ENCODE measurements around the gene SORCS2.

Gene SORCS2

GRCh38 chr4:7607156-7607910 lies 415.0 kb downstream of the SORCS2 start:
- DNase-seq, result no peak

- DNase-seq, result no peak
These were observed 415.7 kb downstream of the SORCS2 start for GRCh38 chr4:7608046-7608445.

GRCh38 chr4:7609316-7609715 lies 417.0 kb downstream of the SORCS2 start:
- DNase-seq, result no peak

- DNase-seq, result no peak
These were observed 417.8 kb downstream of the SORCS2 start for GRCh38 chr4:7610022-7610670.

- no peak for DNase-seq
These were observed 418.5 kb downstream of the SORCS2 start for GRCh38 chr4:7610841-7611240.

- DNase-seq, result no peak
These were observed 420.1 kb downstream of the SORCS2 start for GRCh38 chr4:7612311-7612897.

GRCh38 chr4:7614350-7614949 lies 422.1 kb downstream of the SORCS2 start:
- DNase-seq, result no peak

- no peak for DNase-seq
These were observed 423.9 kb downstream of the SORCS2 start for GRCh38 chr4:7616193-7616592.

GRCh38 chr4:7618361-7618760 lies 426.0 kb downstream of the SORCS2 start:
- no peak for DNase-seq

- no peak for DNase-seq
These were observed 427.9 kb downstream of the SORCS2 start for GRCh38 chr4:7620086-7620813.

GRCh38 chr4:7620814-7621176 lies 428.5 kb downstream of the SORCS2 start:
- no peak for DNase-seq

- no peak for DNase-seq
These were observed 429.1 kb downstream of the SORCS2 start for GRCh38 chr4:7621252-7622035.

GRCh38 chr4:7622371-7622770 lies 430.0 kb downstream of the SORCS2 start:
- DNase-seq, result no peak

GRCh38 chr4:7623468-7623867 lies 431.1 kb downstream of the SORCS2 start:
- no peak for DNase-seq

- no peak for DNase-seq
These were observed 432.1 kb downstream of the SORCS2 start for GRCh38 chr4:7624396-7624980.

GRCh38 chr4:7625071-7625470 lies 432.7 kb downstream of the SORCS2 start:
- no peak for DNase-seq

GRCh38 chr4:7626531-7626930 lies 434.2 kb downstream of the SORCS2 start:
- no peak for DNase-seq

GRCh38 chr4:7627251-7628250 lies 435.2 kb downstream of the SORCS2 start:
- DNase-seq, result no peak

- DNase-seq, result no peak
These were observed 436.1 kb downstream of the SORCS2 start for GRCh38 chr4:7628432-7628831.

GRCh38 chr4:7629501-7630254 lies 437.3 kb downstream of the SORCS2 start:
- DNase-seq, result no peak
